GM23338 (cell line): ENCODE measurements around the gene CIAO3.

ENCODE experiments used
- CREB1 ChIP-seq: fragments of 250-450 bp; sonication (Bioruptor Pico); IDR thresholded peaks from 2 replicates; pipeline ENCODE4 v1.5.0; 2020; ENCODE audit warnings: low read depth, mild to moderate bottlenecking, moderate library complexity
- CTCF ChIP-seq, 2 experiments: fragments of 200-600 bp in 1 of 2; sonication (generic) in 1 of 2; conservative IDR thresholded peaks; 2 replicates each; pipeline versions ENCODE4 v1.5.1 to v1.6.1; 2016 to 2017; ENCODE audit warnings: antibody characterized with exemption in 2 of 2, low read depth in 2 of 2, mild to moderate bottlenecking in 2 of 2, moderate library complexity in 1 of 2
- ETS1 ChIP-seq: IDR thresholded peaks from 2 replicates; pipeline ENCODE4 v1.6.1; 2016; ENCODE audit warnings: antibody characterized with exemption
- EZH2 ChIP-seq: fragments of 200-600 bp; sonication (generic); IDR thresholded peaks from one replicate; pipeline ENCODE4 v1.8.0; 2017; ENCODE audit warnings: antibody characterized with exemption, mild to moderate bottlenecking, low read depth; ENCODE audit not compliant: unreplicated experiment
- EZH2phosphoT487 ChIP-seq: fragments of 200-600 bp; sonication (generic); IDR thresholded peaks from one replicate; pipeline ENCODE4 v1.8.1; 2018; ENCODE audit warnings: antibody characterized with exemption; ENCODE audit not compliant: unreplicated experiment
- JUNB ChIP-seq: IDR thresholded peaks from one replicate; pipeline ENCODE4 v1.6.1; 2016; ENCODE audit warnings: antibody characterized with exemption; ENCODE audit not compliant: unreplicated experiment
- POLR2AphosphoS5 ChIP-seq: IDR thresholded peaks from 2 replicates; pipeline ENCODE4 v1.6.1; 2016; ENCODE audit warnings: antibody characterized with exemption, low read depth
- REST ChIP-seq: IDR thresholded peaks from one replicate; pipeline ENCODE4 v1.6.1; 2018; ENCODE audit warnings: antibody characterized with exemption; ENCODE audit not compliant: unreplicated experiment
- ZNF114 ChIP-seq: fragments of 250-450 bp; sonication (Bioruptor Pico); IDR thresholded peaks from 2 replicates; pipeline ENCODE4 v1.5.0; 2020; ENCODE audit warnings: mild to moderate bottlenecking, moderate library complexity
- ZNF331 ChIP-seq: fragments of 250-450 bp; sonication (Bioruptor Pico); IDR thresholded peaks from 2 replicates; pipeline ENCODE4 v1.5.0; 2020; ENCODE audit warnings: low read depth, mild to moderate bottlenecking, moderate library complexity
- ZNF462 ChIP-seq: fragments of 250-450 bp; sonication (Bioruptor Pico); IDR thresholded peaks from 2 replicates; pipeline ENCODE4 v1.5.0; 2020; ENCODE audit warnings: mild to moderate bottlenecking, moderate library complexity

GRCh38 chr16:784431-784830 is 43.6 kb upstream of the CIAO3 start:
- TF ChIP-seq CTCF (conservative IDR thresholded peaks at IDR 0.05; ENCODE audit: low read depth in 2 of 2) (no peak), EZH2 (no peak), POLR2AphosphoS5 (no peak), EZH2phosphoT487 (no peak), ZNF462 (CRISPR knock-in tag) (no peak), REST (no peak), CREB1 (no peak), JUNB (no peak), ETS1 (no peak), ZNF331 (CRISPR knock-in tag) (no peak), ZNF114 (no peak)
